A673 (cell line): ENCODE results near the gene CARS1.

Source experiments
- EZH2 ChIP-seq: fragments of 200-600 bp; sonication (generic); IDR thresholded peaks from 2 replicates; pipeline ENCODE4 v1.6.1; 2017; ENCODE audit warnings: borderline replicate concordance, low read depth, mild to moderate bottlenecking, mixed read lengths, antibody characterized with exemption, low read length; ENCODE audit not compliant: poor library complexity, severe bottlenecking
- TF ChIP-seq, protein P1 (sequence below): fragments of 300-800, 200-600 bp; sonication (generic); conservative IDR thresholded peaks from 2 replicates; pipeline ENCODE4 v1.5.1; 2017; ENCODE audit warnings: low read depth, mild to moderate bottlenecking, antibody characterized with exemption, low read length, moderate library complexity, mixed read lengths

DNA sequence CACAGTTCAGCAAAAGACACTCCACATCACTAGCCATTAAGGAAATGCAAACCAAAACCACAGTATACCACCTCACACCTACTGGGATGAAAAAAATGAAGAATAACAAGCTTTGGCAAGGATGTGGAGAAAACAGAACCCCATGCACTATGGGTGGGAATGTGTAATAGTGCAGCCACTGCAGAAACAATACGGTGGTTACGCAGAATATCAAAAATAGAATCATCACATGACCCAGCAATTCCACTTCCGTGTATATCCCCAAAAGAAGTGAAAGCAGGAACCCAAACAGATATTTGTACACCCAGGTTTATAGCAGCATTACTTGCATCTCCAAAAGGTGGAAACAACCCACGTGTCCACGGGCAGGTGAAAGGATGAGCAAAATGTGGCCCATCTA is 20.8 kb downstream of the CARS1 start:
- TF ChIP-seq, protein P1, sequence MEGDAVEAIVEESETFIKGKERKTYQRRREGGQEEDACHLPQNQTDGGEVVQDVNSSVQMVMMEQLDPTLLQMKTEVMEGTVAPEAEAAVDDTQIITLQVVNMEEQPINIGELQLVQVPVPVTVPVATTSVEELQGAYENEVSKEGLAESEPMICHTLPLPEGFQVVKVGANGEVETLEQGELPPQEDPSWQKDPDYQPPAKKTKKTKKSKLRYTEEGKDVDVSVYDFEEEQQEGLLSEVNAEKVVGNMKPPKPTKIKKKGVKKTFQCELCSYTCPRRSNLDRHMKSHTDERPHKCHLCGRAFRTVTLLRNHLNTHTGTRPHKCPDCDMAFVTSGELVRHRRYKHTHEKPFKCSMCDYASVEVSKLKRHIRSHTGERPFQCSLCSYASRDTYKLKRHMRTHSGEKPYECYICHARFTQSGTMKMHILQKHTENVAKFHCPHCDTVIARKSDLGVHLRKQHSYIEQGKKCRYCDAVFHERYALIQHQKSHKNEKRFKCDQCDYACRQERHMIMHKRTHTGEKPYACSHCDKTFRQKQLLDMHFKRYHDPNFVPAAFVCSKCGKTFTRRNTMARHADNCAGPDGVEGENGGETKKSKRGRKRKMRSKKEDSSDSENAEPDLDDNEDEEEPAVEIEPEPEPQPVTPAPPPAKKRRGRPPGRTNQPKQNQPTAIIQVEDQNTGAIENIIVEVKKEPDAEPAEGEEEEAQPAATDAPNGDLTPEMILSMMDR, result no peak
- TF ChIP-seq EZH2, result no peak
